Measurements from ENCODE around the gene SLCO4A1.
A peak's percentile ranks its signal among the peaks of the same experiment; 100 is the strongest.

Gene SLCO4A1

GRCh38 chr20:62605236-62605943 lies 36.9 kb upstream of the SLCO4A1 start:
- no peak overlapping the region for H3K4me3 ChIP-seq (ENCODE audit: low read length)
- no peak for DNase-seq (ENCODE audit: low read depth, low spot score)

- no peak for DNase-seq (ENCODE audit: low read depth, low spot score)
- H3K4me3 ChIP-seq (ENCODE audit: low read length): no peak overlapping the region
Observed at GRCh38 chr20:62606016-62606415, 36.3 kb upstream of the SLCO4A1 start.

GRCh38 chr20:62606551-62607201 lies 35.6 kb upstream of the SLCO4A1 start:
- DNase-seq (ENCODE audit: low read depth, low spot score): no peak
- no peak overlapping the region for H3K4me3 ChIP-seq (ENCODE audit: low read length)

GRCh38 chr20:62607366-62608217 lies 34.7 kb upstream of the SLCO4A1 start:
- H3K4me3 ChIP-seq (ENCODE audit: low read length): no peak overlapping the region

GRCh38 chr20:62608218-62608565 lies 34.1 kb upstream of the SLCO4A1 start:
- DNase-seq (ENCODE audit: low read depth, low spot score): no peak
- no peak overlapping the region for H3K4me3 ChIP-seq (ENCODE audit: low read length)

More at GRCh38 chr20:62607366-62608217, 34.7 kb upstream of the SLCO4A1 start:
- no peak for DNase-seq (ENCODE audit: low read depth, low spot score)

GRCh38 chr20:62609279-62609720 lies 33.0 kb upstream of the SLCO4A1 start:
- DNase-seq (ENCODE audit: low read depth, low spot score): no peak

GRCh38 chr20:62609811-62610757 lies 32.2 kb upstream of the SLCO4A1 start:
- DNase-seq (ENCODE audit: low read depth, low spot score): no peak

More at GRCh38 chr20:62609279-62609720, 33.0 kb upstream of the SLCO4A1 start:
- H3K4me3 ChIP-seq (ENCODE audit: low read length): no peak overlapping the region

GRCh38 chr20:62611012-62611411 lies 31.3 kb upstream of the SLCO4A1 start:
- H3K4me3 ChIP-seq (ENCODE audit: low read length): no peak overlapping the region
- DNase-seq (ENCODE audit: low read depth, low spot score): no peak

More at GRCh38 chr20:62609811-62610757, 32.2 kb upstream of the SLCO4A1 start:
- no peak overlapping the region for H3K4me3 ChIP-seq (ENCODE audit: low read length)

GRCh38 chr20:62611819-62612218 lies 30.5 kb upstream of the SLCO4A1 start:
- no peak overlapping the region for H3K4me3 ChIP-seq (ENCODE audit: low read length)
- no peak for DNase-seq (ENCODE audit: low read depth, low spot score)

GRCh38 chr20:62614085-62614960 lies 28.0 kb upstream of the SLCO4A1 start:
- no peak overlapping the region for H3K4me3 ChIP-seq (ENCODE audit: low read length)
- DNase-seq (ENCODE audit: low read depth, low spot score): no peak

GRCh38 chr20:62614961-62615680 lies 27.2 kb upstream of the SLCO4A1 start:
- no peak for DNase-seq (ENCODE audit: low read depth, low spot score)
- H3K4me3 ChIP-seq (ENCODE audit: low read length): no peak overlapping the region

GRCh38 chr20:62615750-62616251 lies 26.5 kb upstream of the SLCO4A1 start:
- DNase-seq (ENCODE audit: low read depth, low spot score): no peak
- no peak overlapping the region for H3K4me3 ChIP-seq (ENCODE audit: low read length)

- no peak overlapping the region for H3K4me3 ChIP-seq (ENCODE audit: low read length)
- peak; percentile 38 for DNase-seq (ENCODE audit: low read depth, low spot score)
Observed at GRCh38 chr20:62616728-62617621, 25.3 kb upstream of the SLCO4A1 start.

- DNase-seq (ENCODE audit: low read depth, low spot score): no peak
- H3K4me3 ChIP-seq (ENCODE audit: low read length): no peak overlapping the region
Observed at GRCh38 chr20:62617711-62618483, 24.4 kb upstream of the SLCO4A1 start.
